Adipocyte (in vitro differentiated cells): Measurements from ENCODE around the gene NACAD.

Source experiments
- DNase-seq: peaks from one replicate; pipeline ENCODE4 v3.0.0-alpha.2; 2015; ENCODE audit warnings: low read depth
- H3K27me3 ChIP-seq: replicated peaks from 2 replicates; pipeline ENCODE4 v1.7.0; 2013; ENCODE audit warnings: mild to moderate bottlenecking, low read length, moderate library complexity; ENCODE audit not compliant: control insufficient read depth, insufficient read depth
- H3K36me3 ChIP-seq: 2 replicates; pipeline ENCODE4 v1.7.0; 2013; ENCODE audit warnings: low read length, mild to moderate bottlenecking, moderate library complexity; ENCODE audit not compliant: control insufficient read depth, insufficient read depth, severe bottlenecking
- H3K4me1 ChIP-seq: 2 replicates; pipeline ENCODE4 v1.7.0; 2013; ENCODE audit warnings: mild to moderate bottlenecking, low read length, moderate library complexity; ENCODE audit not compliant: control insufficient read depth, insufficient read depth
- H3K4me3 ChIP-seq: 2 replicates; pipeline ENCODE4 v1.7.0; 2013; ENCODE audit warnings: mild to moderate bottlenecking, low read length, moderate library complexity
- H3K9ac ChIP-seq: 2 replicates; pipeline ENCODE4 v1.7.0; 2013; ENCODE audit warnings: mild to moderate bottlenecking, low read length, moderate library complexity
- H3K9me3 ChIP-seq: 2 replicates; pipeline ENCODE4 v1.7.0; 2013; ENCODE audit warnings: mild to moderate bottlenecking, low read length, moderate library complexity; ENCODE audit not compliant: control insufficient read depth

The NACAD gene

GRCh38 chr7:45077579-45077978 is 11.2 kb downstream of the NACAD start:
- Histone ChIP-seq H3K4me3 (no peak overlapping the region), H3K36me3 (peaks cover 41% of the 10 kb centered on the region), H3K9ac (no peak overlapping the region), H3K4me1 (peaks cover 8% of the 10 kb centered on the region), H3K27me3 (no peaks in the 10 kb centered on the region), H3K9me3 (no peaks in the 10 kb centered on the region)
- DNase-seq, result no peak

GRCh38 chr7:45076946-45077345 is 11.8 kb downstream of the NACAD start:
- Histone ChIP-seq H3K36me3 (peaks cover 43% of the 10 kb centered on the region), H3K9me3 (no peaks in the 10 kb centered on the region), H3K4me1 (peaks cover 9% of the 10 kb centered on the region), H3K27me3 (no peaks in the 10 kb centered on the region), H3K9ac (no peak overlapping the region), H3K4me3 (no peak overlapping the region)
- no peak for DNase-seq

- no peaks in the 10 kb centered on the region for H3K9me3 ChIP-seq
- peaks cover 46% of the 10 kb centered on the region for H3K36me3 ChIP-seq
- H3K9ac ChIP-seq, result no peak overlapping the region
- H3K4me1 ChIP-seq, result peaks cover 15% of the 10 kb centered on the region
- no peaks in the 10 kb centered on the region for H3K27me3 ChIP-seq
- H3K4me3 ChIP-seq, result no peak overlapping the region
- DNase-seq, result no peak
These were observed 12.6 kb downstream of the NACAD start for GRCh38 chr7:45075871-45076796.

- H3K36me3 ChIP-seq, result peaks cover 52% of the 10 kb centered on the region
- no peaks in the 10 kb centered on the region for H3K9me3 ChIP-seq
- no peaks in the 10 kb centered on the region for H3K27me3 ChIP-seq
- no peak overlapping the region for H3K4me3 ChIP-seq
- DNase-seq, result no peak
- H3K9ac ChIP-seq, result no peak overlapping the region
- H3K4me1 ChIP-seq, result peaks cover 15% of the 10 kb centered on the region
These were observed 13.5 kb downstream of the NACAD start for GRCh38 chr7:45075355-45075644.

GRCh38 chr7:45074528-45075354 is 14.0 kb downstream of the NACAD start:
- peaks cover 57% of the 10 kb centered on the region for H3K36me3 ChIP-seq
- H3K27me3 ChIP-seq, result no peaks in the 10 kb centered on the region
- no peaks in the 10 kb centered on the region for H3K9me3 ChIP-seq
- no peak overlapping the region for H3K9ac ChIP-seq
- H3K4me3 ChIP-seq, result no peak overlapping the region
- no peak for DNase-seq
- peaks cover 15% of the 10 kb centered on the region for H3K4me1 ChIP-seq

GRCh38 chr7:45073786-45074527 is 14.8 kb downstream of the NACAD start:
- no peak for DNase-seq
- no peak overlapping the region for H3K4me3 ChIP-seq
- peaks cover 15% of the 10 kb centered on the region for H3K4me1 ChIP-seq
- H3K9ac ChIP-seq, result no peak overlapping the region
- H3K36me3 ChIP-seq, result peaks cover 65% of the 10 kb centered on the region
- no peaks in the 10 kb centered on the region for H3K27me3 ChIP-seq
- H3K9me3 ChIP-seq, result no peaks in the 10 kb centered on the region

GRCh38 chr7:45073031-45073785 is 15.6 kb downstream of the NACAD start:
- no peak overlapping the region for H3K4me3 ChIP-seq
- peaks cover 15% of the 10 kb centered on the region for H3K4me1 ChIP-seq
- no peak for DNase-seq
- H3K9me3 ChIP-seq, result no peaks in the 10 kb centered on the region
- no peak overlapping the region for H3K9ac ChIP-seq
- H3K27me3 ChIP-seq, result no peaks in the 10 kb centered on the region
- H3K36me3 ChIP-seq, result peaks cover 67% of the 10 kb centered on the region

GRCh38 chr7:45072131-45073030 is 16.4 kb downstream of the NACAD start:
- no peaks in the 10 kb centered on the region for H3K27me3 ChIP-seq
- peaks cover 73% of the 10 kb centered on the region for H3K36me3 ChIP-seq
- H3K4me1 ChIP-seq, result peaks cover 15% of the 10 kb centered on the region
- no peak overlapping the region for H3K4me3 ChIP-seq
- no peak overlapping the region for H3K9ac ChIP-seq
- H3K9me3 ChIP-seq, result no peaks in the 10 kb centered on the region
- no peak for DNase-seq

- Histone ChIP-seq H3K9me3 (no peaks in the 10 kb centered on the region), H3K27me3 (no peaks in the 10 kb centered on the region), H3K4me1 (peaks cover 15% of the 10 kb centered on the region), H3K9ac (no peak overlapping the region), H3K36me3 (peaks cover 70% of the 10 kb centered on the region), H3K4me3 (no peak overlapping the region)
- no peak for DNase-seq
These were observed 17.2 kb downstream of the NACAD start for GRCh38 chr7:45071528-45071927.

- no peaks in the 10 kb centered on the region for H3K27me3 ChIP-seq
- peaks cover 15% of the 10 kb centered on the region for H3K4me1 ChIP-seq
- H3K9me3 ChIP-seq, result no peaks in the 10 kb centered on the region
- no peak overlapping the region for H3K9ac ChIP-seq
- DNase-seq, result no peak
- peaks cover 65% of the 10 kb centered on the region for H3K36me3 ChIP-seq
- H3K4me3 ChIP-seq, result no peak overlapping the region
These were observed 18.5 kb downstream of the NACAD start for GRCh38 chr7:45070254-45070642.
